GM23248 (cell line): ENCODE data around the gene PSMD4. TPM values are rescaled to one million over a fixed set of nuclear protein-coding genes. Genes with fewer than 3 reads are reported as not detected.

Source experiments
- DNase-seq: peaks from one replicate; pipeline ENCODE4 v3.0.0-alpha.2; 2015
- H2AFZ ChIP-seq: fragments of 200-600 bp; sonication (generic); 2 replicates; pipeline ENCODE4 v1.6.1; 2016; ENCODE audit warnings: antibody characterized with exemption
- H3F3A ChIP-seq: fragments of 200-600 bp; sonication (generic); 2 replicates; pipeline ENCODE4 v1.6.1; 2016; ENCODE audit warnings: mild to moderate bottlenecking, antibody characterized with exemption, mixed run types; ENCODE audit not compliant: insufficient read depth
- H3K27ac ChIP-seq: fragments of 200-600 bp; sonication (generic); 2 replicates; pipeline ENCODE4 v1.5.1; 2016; ENCODE audit warnings: mild to moderate bottlenecking
- H3K27me3 ChIP-seq: fragments of 200-600 bp; sonication (generic); replicated peaks from 2 replicates; pipeline ENCODE4 v1.6.1; 2016; ENCODE audit warnings: mild to moderate bottlenecking; ENCODE audit not compliant: insufficient read depth
- H3K36me3 ChIP-seq: fragments of 200-600 bp; sonication (generic); 2 replicates; pipeline ENCODE4 v1.6.1; 2016; ENCODE audit warnings: low read depth, mild to moderate bottlenecking
- H3K4me1 ChIP-seq: fragments of 200-600 bp; sonication (generic); 2 replicates; pipeline ENCODE4 v1.6.1; 2016; ENCODE audit warnings: mild to moderate bottlenecking; ENCODE audit not compliant: insufficient read depth
- H3K4me2 ChIP-seq: fragments of 200-600 bp; sonication (generic); one replicate; pipeline ENCODE4 v1.6.1; 2016; ENCODE audit warnings: mild to moderate bottlenecking; ENCODE audit not compliant: unreplicated experiment
- H3K4me3 ChIP-seq: fragments of 200-600 bp; sonication (generic); 2 replicates; pipeline ENCODE4 v1.5.1; 2016; ENCODE audit warnings: mild to moderate bottlenecking
- H3K79me2 ChIP-seq: fragments of 200-600 bp; sonication (generic); 2 replicates; pipeline ENCODE4 v1.6.1; 2016; ENCODE audit warnings: mild to moderate bottlenecking; ENCODE audit not compliant: insufficient read depth
- H3K9ac ChIP-seq: fragments of 200-600 bp; sonication (generic); 2 replicates; pipeline ENCODE4 v1.6.1; 2016; ENCODE audit warnings: mild to moderate bottlenecking
- H3K9me2 ChIP-seq: fragments of 200-600 bp; sonication (generic); 2 replicates; pipeline ENCODE4 v1.6.1; 2016; ENCODE audit warnings: mixed run types, mild to moderate bottlenecking, moderate library complexity; ENCODE audit not compliant: insufficient read depth
- H3K9me3 ChIP-seq: fragments of 200-600 bp; sonication (generic); one replicate; pipeline ENCODE4 v1.6.1; 2017; ENCODE audit warnings: low read depth
- H4K20me1 ChIP-seq: fragments of 200-600 bp; sonication (generic); 2 replicates; pipeline ENCODE4 v1.6.0; 2016; ENCODE audit not compliant: insufficient read depth
- EZH2 ChIP-seq: fragments of 200-600 bp; sonication (generic); IDR thresholded peaks from 2 replicates; pipeline ENCODE4 v1.6.1; 2018; ENCODE audit warnings: antibody characterized with exemption, mild to moderate bottlenecking; ENCODE audit not compliant: insufficient read depth, poor library complexity, severe bottlenecking
- EZH2phosphoT487 ChIP-seq: fragments of 200-600 bp; sonication (generic); IDR thresholded peaks from 2 replicates; pipeline ENCODE4 v1.6.1; 2018; ENCODE audit warnings: antibody characterized with exemption, moderate library complexity, mild to moderate bottlenecking, low read depth; ENCODE audit not compliant: insufficient read depth
- WGBS, 2 experiments: methylation state at CpG; one replicate each; pipeline ENCODE4 v1.1.6; 2015 to 2017; ENCODE audit warnings: low lambda C conversion rate in 2 of 2, low coverage in 1 of 2; ENCODE audit errors: missing lambda C conversion rate in 2 of 2; 5-methylcytosine and 5-hydroxymethylcytosine counted together
- in situ Hi-C: fragments of 300-500 bp; cut with MboI; formaldehyde crosslinking; loops from 2 replicates; pipeline ENCODE4 v1.15.0; 2020
- polyA plus RNA-seq: library from polyadenylated mRNA; unstranded; fragments of >200 nt; fragmentation: Nextera tagmentation; extraction: Ambion mirVana; gene quantifications from 2 replicates; pipeline ENCODE4 v1.2.1, GENCODE V29; 2016
- total RNA-seq: library from RNA; depleted of rRNA; stranded (reverse); fragments of >200 nt; shearing (Covaris generic); gene quantifications from 2 replicates; pipeline ENCODE4 v1.2.3, GENCODE V29; 2014

PSMD4 gene
- total and polyA plus RNA-seq, 2 experiments from 2014 or later: 130 to 166 TPM

GRCh38 chr1:151246786-151247185, 7.7 kb upstream of the PSMD4 start:
- no peak overlapping the region for H3K4me2 ChIP-seq
- H4K20me1 ChIP-seq: no peaks in the 10 kb centered on the region
- H3K9ac ChIP-seq: no peak overlapping the region
- H3K79me2 ChIP-seq: peaks cover 46% of the 10 kb centered on the region
- H3F3A ChIP-seq: peaks cover 80% of the 10 kb centered on the region
- no peaks in the 10 kb centered on the region for H3K9me2 ChIP-seq
- H2AFZ ChIP-seq: no peak overlapping the region
- TF ChIP-seq EZH2 (no peak), EZH2phosphoT487 (no peak)
- DNase-seq: no peak
- WGBS, 2 experiments: 73 to 81% methylated on average over 2 of the region's 2 CpGs
- no peaks in the 10 kb centered on the region for H3K4me1 ChIP-seq
- no peak overlapping the region for H3K4me3 ChIP-seq
- H3K9me3 ChIP-seq: no peaks in the 10 kb centered on the region
- peaks cover 77% of the 10 kb centered on the region for H3K36me3 ChIP-seq
- no peaks in the 10 kb centered on the region for H3K27me3 ChIP-seq
- no peak overlapping the region for H3K27ac ChIP-seq
- in situ Hi-C loops: no loop called here

GRCh38 chr1:151251656-151252470, 2.7 kb upstream of the PSMD4 start:
- TF ChIP-seq EZH2: no peak
- TF ChIP-seq EZH2phosphoT487: no peak
- in situ Hi-C loops: no loop called here
- no peaks in the 10 kb centered on the region for H3K27me3 ChIP-seq
- no peaks in the 10 kb centered on the region for H3K9me3 ChIP-seq
- H3K4me1 ChIP-seq: peaks cover 10% of the 10 kb centered on the region; the same call in 1 of the 2 replicates
- H2AFZ ChIP-seq: no peak overlapping the region
- H3F3A ChIP-seq: peaks cover 71% of the 10 kb centered on the region
- no peak overlapping the region for H3K4me3 ChIP-seq
- no peaks in the 10 kb centered on the region for H4K20me1 ChIP-seq
- H3K79me2 ChIP-seq: peaks cover 20% of the 10 kb centered on the region
- H3K4me2 ChIP-seq: no peak overlapping the region
- WGBS, 2 experiments: 56 to 60% methylated on average over 16 of the region's 16 CpGs
- H3K9ac ChIP-seq: no peak overlapping the region
- H3K27ac ChIP-seq: peak overlapping the region; percentile 40
- peak; percentile 90 for DNase-seq
- H3K36me3 ChIP-seq: peaks cover 37% of the 10 kb centered on the region
- H3K9me2 ChIP-seq: no peaks in the 10 kb centered on the region

GRCh38 chr1:151255381-151255780, 847 bp downstream of the PSMD4 start:
- Histone ChIP-seq H3K36me3 (peaks cover 6% of the 10 kb centered on the region), H3K27ac (peak overlapping the region; percentile 76), H3K4me2 (peak overlapping the region; percentile 98), H3K4me1 (peaks cover 10% of the 10 kb centered on the region; the same call in 1 of the 2 replicates), H3K9ac (peak overlapping the region; percentile 86), H2AFZ (peak overlapping the region; percentile 86), H3K27me3 (no peaks in the 10 kb centered on the region), H3F3A (peaks cover 42% of the 10 kb centered on the region), H3K4me3 (peak overlapping the region; percentile 95), H4K20me1 (peaks cover 5% of the 10 kb centered on the region; the same call in 1 of the 2 replicates), H3K9me3 (no peaks in the 10 kb centered on the region), H3K79me2 (peaks cover 55% of the 10 kb centered on the region), H3K9me2 (no peaks in the 10 kb centered on the region)
- WGBS, 2 experiments: 24% methylated on average over 10 of the region's 10 CpGs
- in situ Hi-C loops: no loop called here
- DNase-seq: peak; percentile 51
- no peak for TF ChIP-seq EZH2
- TF ChIP-seq EZH2phosphoT487: no peak

- 97 to 98% methylated on average over 2 of the region's 2 CpGs for WGBS, 2 experiments
- no peak for TF ChIP-seq EZH2
- no peak for TF ChIP-seq EZH2phosphoT487
- in situ Hi-C loops: no loop called here
These were observed 4.8 kb downstream of the PSMD4 start for GRCh38 chr1:151259351-151259750.

More at GRCh38 chr1:151259351-151259750, 4.8 kb downstream of the PSMD4 start:
- Histone ChIP-seq H3K9me3 (no peaks in the 10 kb centered on the region), H3K36me3 (peaks cover 21% of the 10 kb centered on the region; the same call in 1 of the 2 replicates), H3K27ac (no peak overlapping the region), H3K4me2 (no peak overlapping the region), H3K4me1 (peaks cover 10% of the 10 kb centered on the region; the same call in 1 of the 2 replicates), H3K9me2 (no peaks in the 10 kb centered on the region), H3K27me3 (no peaks in the 10 kb centered on the region), H2AFZ (no peak overlapping the region), H3F3A (peaks cover 9% of the 10 kb centered on the region), H4K20me1 (peaks cover 5% of the 10 kb centered on the region; the same call in 1 of the 2 replicates), H3K9ac (no peak overlapping the region), H3K4me3 (no peak overlapping the region), H3K79me2 (peaks cover 90% of the 10 kb centered on the region)
- no peak for DNase-seq
